ENCODE measurements around the gene GRIN2C. TPM values are rescaled to one million over a fixed set of nuclear protein-coding genes. Genes with fewer than 3 reads are reported as not detected.

The GRIN2C gene
- total and polyA plus RNA-seq, 9 of the 15 experiments (the other 6 are each of a cell fraction or from before 2014, with no cell fraction given) = under 0.01 to 0.33 (median 0.10) TPM; not detected in 2

DNA sequence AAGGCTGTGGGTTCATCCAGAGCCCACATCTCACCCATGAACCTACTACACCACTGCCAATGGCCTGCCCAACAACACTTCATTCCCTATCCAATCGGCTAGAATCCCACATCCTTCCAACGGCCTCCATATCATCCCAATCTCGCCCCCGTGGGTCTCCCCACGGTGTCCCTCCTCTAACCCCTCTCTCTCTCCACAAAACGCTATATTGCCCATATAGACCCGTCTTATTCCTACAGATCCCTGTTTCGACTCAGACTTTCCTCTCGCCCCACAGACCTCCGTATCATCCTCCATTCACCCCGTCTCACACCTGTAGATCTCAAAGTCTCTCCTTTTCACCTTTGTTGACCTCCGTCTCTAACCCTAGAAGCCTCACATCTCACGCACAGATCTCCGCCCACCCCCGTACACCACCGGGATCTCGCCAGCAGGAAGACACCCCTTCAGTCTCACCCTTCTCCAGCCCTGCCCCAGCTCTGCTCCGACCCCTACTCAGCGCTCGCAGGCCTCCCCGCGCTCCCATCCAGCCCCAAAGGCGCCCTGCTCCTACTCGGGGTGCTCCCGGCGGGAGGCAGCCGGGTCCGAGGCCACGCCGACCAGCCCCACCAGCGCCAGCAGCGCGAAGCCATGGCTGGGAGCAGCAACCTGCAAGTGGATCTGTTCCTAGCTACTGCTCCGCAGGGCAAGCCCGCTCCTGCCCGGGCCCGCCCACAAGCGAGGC, 12.8 kb upstream of the GRIN2C start, which contains the start of gene FDXR (continued):
- TF ChIP-seq ARID3A (IDR thresholded peaks at IDR 0.05; ENCODE audit: borderline replicate concordance, low read depth, low read length) (no peak), TAF7 (tag; IDR thresholded peaks at IDR 0.05) (peak; percentile 84), U2AF2 (optimal IDR thresholded peaks at IDR 0.05; ENCODE audit: low read depth, low read length) (no peak), CHD4 (IDR thresholded peaks at IDR 0.05; ENCODE audit: insufficient read depth, insufficient replicate concordance, low read depth, low read length, poor library complexity, severe bottlenecking) (no peak), TSC22D4 (tag; IDR thresholded peaks at IDR 0.05) (no peak), KHSRP (IDR thresholded peaks at IDR 0.05) (no peak), ARNT (IDR thresholded peaks at IDR 0.05) (peak in 1 of 2 experiments; percentile 26; a peak in 1 of 4 replicates), HCFC1 (IDR thresholded peaks at IDR 0.05; ENCODE audit: low read depth, low read length) (no peak), EGR1 (conservative IDR thresholded peaks at IDR 0.05) (peak; percentile 77), ZC3H11A (IDR thresholded peaks at IDR 0.05; ENCODE audit: low read depth, low read length) (no peak), TRIM24 (IDR thresholded peaks at IDR 0.05) (no peak), GABPA (tag; conservative IDR thresholded peaks at IDR 0.05; ENCODE audit: low read depth) (no peak), SMARCA5 (IDR thresholded peaks at IDR 0.05) (peak; percentile 68; the same call in 1 of the 2 replicates), GATAD2B (IDR thresholded peaks at IDR 0.05; ENCODE audit: borderline replicate concordance) (no peak)
- TF ChIP-seq, protein P1, sequence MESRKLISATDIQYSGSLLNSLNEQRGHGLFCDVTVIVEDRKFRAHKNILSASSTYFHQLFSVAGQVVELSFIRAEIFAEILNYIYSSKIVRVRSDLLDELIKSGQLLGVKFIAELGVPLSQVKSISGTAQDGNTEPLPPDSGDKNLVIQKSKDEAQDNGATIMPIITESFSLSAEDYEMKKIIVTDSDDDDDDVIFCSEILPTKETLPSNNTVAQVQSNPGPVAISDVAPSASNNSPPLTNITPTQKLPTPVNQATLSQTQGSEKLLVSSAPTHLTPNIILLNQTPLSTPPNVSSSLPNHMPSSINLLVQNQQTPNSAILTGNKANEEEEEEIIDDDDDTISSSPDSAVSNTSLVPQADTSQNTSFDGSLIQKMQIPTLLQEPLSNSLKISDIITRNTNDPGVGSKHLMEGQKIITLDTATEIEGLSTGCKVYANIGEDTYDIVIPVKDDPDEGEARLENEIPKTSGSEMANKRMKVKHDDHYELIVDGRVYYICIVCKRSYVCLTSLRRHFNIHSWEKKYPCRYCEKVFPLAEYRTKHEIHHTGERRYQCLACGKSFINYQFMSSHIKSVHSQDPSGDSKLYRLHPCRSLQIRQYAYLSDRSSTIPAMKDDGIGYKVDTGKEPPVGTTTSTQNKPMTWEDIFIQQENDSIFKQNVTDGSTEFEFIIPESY (CRISPR knock-in tag; IDR thresholded peaks at IDR 0.05) = no peak
- TF ChIP-seq, protein P2, sequence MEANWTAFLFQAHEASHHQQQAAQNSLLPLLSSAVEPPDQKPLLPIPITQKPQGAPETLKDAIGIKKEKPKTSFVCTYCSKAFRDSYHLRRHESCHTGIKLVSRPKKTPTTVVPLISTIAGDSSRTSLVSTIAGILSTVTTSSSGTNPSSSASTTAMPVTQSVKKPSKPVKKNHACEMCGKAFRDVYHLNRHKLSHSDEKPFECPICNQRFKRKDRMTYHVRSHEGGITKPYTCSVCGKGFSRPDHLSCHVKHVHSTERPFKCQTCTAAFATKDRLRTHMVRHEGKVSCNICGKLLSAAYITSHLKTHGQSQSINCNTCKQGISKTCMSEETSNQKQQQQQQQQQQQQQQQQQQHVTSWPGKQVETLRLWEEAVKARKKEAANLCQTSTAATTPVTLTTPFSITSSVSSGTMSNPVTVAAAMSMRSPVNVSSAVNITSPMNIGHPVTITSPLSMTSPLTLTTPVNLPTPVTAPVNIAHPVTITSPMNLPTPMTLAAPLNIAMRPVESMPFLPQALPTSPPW (CRISPR knock-in tag; IDR thresholded peaks at IDR 0.05) = 0 out of 2 replicates have a peak, but pooled peaks have one; percentile 2
- TF ChIP-seq, protein P3, sequence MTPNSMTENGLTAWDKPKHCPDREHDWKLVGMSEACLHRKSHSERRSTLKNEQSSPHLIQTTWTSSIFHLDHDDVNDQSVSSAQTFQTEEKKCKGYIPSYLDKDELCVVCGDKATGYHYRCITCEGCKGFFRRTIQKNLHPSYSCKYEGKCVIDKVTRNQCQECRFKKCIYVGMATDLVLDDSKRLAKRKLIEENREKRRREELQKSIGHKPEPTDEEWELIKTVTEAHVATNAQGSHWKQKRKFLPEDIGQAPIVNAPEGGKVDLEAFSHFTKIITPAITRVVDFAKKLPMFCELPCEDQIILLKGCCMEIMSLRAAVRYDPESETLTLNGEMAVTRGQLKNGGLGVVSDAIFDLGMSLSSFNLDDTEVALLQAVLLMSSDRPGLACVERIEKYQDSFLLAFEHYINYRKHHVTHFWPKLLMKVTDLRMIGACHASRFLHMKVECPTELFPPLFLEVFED (CRISPR knock-in tag; conservative IDR thresholded peaks at IDR 0.05) = 0 out of 2 replicates have a peak, but pooled peaks have one; percentile 2
- TF ChIP-seq, protein P4, sequence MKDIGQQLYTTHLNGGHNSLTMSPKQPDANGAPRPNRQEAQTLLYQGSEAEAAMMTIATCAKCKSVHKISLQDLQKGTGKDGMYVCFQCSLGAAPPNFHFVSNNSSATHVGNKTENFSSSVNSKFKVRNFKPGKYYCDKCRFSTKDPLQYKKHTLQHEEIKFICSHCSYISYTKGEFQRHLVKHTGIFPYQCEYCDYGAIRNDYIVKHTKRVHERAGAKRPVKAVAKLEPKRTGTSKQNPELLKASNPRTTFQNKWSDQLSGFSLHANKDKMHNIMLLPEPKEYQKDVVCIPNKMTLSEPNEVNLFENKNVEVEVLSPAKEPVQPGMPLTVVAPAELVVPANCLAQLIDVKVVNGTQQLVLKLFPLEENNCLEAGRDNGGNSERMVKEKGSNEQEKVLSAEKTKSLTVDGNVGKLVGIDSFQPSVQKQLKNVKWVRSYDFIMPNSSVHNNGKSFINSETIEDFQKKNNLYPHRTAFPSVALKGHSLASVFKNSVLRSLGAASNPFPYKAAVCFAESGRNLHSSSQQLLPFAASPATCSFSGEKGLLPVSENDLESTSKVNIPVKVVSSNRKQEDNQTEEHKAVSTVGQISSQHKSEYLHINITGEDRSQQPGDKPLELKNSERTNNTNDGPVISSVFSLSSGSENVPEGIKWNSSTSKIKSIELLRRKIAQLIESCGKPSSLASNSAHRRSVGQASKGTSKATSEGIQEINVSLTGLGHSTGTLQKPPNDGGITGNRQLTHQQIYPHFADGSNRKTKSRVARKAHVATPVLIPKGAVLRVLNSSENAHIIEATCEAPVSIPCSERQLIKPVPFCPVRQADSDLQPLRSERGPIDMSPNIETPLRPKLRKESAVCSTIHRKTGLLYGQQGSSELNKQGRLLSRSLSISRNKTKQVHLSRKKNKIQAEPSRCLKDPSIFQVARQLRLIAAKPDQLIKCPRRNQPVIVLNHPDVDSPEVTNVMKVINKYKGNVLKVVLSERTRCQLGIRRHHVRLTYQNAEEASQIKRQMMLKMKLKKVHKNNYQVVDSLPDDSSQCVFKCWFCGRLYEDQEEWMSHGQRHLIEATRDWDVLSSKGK (CRISPR knock-in tag; IDR thresholded peaks at IDR 0.05) = no peak

Data from K562 (cell line).